DMS79 treated with DMSO at 0.1 percent for 48 hours (cell line): Measurements from ENCODE around the gene MADD.

ENCODE experiments used
- DNase-seq: peaks from one replicate; lab custom pipeline; 2025; lab: John Stamatoyannopoulos, UW

MADD gene

DNA sequence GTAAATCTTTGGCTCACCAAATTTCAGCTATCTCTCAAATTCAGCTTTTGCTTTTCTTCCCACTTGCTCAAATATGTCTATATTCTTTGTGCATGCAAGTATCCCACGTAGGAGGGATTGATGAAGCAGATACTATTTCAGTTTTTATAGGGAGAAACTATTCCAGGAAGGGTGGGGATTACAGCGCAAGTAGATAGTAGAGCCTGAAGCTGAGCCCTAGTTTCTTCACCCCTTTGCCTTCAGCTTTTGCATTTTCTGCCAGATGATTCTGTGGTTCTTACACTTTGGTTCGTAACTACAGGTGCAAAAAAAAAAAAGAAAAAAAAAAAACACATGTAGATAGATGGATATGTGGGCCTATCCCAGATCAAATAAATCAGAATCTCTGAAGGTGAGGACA is 18.2 kb upstream of the MADD start:
- no peak for DNase-seq

DNA sequence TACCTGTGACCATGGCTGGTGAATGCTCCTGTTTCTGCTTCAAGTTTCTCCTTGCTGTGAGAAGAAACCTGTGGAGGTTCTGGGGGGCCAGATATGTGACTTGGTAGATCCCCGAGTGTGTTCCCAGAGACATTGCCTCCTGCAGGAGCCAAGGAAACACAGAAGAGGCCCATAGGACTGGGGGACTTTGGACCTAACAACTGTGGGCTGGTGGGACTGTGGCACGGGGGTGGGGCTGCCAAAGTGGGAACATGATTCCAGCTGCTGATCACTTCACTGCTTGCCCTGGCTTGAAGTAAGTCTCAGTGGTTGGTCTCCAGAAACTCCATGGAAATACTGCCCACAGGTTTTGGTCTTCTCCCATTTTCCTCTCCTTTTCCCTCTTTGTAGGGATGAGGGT is 16.3 kb upstream of the MADD start:
- DNase-seq: no peak

DNA sequence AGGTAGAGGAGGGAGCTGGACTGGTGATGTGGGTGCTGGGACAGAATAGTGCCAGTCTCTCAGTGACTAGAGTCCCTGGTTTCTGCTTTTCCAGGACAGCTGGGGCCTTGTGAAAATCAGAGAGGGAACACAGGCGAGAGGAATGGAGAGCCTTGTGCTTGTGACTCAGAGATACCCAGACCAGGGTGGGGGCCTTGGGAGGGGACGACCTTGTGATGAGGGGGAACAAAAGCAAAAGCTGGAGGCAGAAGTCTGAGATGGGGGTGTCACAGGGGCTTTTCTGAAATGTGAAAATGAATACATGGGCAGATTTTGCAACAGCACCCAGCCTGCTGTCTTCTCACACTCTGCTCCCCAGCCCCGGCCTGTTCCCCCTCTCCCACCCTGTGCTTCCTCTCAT is 15.5 kb upstream of the MADD start:
- no peak for DNase-seq

DNA sequence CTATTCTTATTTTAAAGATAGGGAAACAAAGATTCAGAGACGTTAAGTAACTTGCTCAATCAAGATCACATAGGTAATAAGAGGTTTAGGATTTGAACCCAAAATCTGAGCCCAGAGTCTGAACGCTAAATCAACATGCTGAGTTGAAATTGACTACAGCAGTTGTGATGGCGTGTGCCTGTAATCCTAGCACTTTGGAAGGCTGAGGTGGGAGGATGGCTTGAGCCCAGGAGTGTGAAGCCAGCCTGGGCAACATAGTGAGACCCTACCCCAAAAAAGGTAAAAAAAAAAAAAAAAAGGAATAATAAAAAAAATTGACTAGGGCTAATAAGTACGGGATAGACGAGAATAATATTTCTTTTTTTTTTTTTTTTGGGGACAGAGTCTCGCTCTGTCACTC is 13.6 kb upstream of the MADD start:
- DNase-seq: no peak

DNA sequence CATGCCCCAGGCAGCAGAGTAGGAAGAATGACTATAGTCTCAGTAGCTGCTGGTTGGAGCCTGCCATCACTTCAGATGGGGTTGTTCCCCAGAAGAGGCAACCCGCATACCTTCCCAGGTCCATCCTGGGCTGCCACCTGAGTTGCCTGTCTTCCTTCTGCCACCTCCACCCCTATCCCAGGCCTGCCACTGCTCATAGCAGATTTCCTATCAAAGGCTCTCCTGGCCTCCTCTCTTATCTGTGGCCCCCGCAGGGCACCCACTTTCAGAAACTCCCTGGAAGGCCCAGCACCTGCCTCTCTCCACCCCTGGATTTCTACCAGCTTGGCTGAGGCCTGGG is 12.8 kb upstream of the MADD start:
- DNase-seq: no peak

DNA sequence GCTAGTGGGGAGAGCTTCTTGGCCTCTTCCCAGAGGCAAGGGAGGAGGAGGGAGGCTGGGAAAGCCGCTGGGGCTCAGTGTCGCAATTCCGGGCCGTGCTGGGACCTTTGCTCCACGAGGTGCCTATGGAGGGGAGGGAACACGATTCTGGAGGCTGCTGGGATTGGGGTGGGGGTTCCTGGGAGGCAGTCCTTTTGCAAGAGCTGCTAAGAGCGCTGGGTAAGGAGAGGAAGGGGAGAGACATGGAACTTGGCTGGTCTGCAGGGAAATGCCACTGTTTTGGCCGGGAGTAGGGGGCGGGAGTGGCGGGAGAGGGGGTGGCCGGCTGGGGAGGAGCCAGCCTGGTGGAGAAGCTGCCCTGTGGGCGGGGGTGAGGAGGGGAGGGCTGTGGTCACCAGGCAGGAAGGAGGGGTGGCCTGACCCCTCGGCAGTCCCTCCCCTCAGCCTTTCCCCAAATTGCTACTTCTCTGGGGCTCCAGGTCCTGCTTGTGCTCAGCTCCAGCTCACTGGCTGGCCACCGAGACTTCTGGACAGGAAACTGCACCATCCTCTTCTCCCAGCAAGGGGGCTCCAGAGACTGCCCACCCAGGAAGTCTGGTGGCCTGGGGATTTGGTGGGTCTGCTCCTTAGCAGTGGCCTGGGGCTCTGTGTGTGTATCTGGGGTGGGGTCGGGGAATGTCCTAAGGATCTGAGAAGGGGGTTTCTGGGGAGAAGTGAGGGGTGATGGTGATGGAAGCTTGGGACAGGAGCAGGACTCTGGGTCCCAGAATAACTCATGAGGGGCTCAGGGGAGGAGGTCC is 12.2 kb upstream of the MADD start, which contains the start of gene NR1H3:
Gene NR1H3, plus strand, starts transcription at position 480 of the 800 bp plus-strand sequence. CDS start 1,221 bp downstream, outside the sequence.
- DNase-seq: no peak

DNA sequence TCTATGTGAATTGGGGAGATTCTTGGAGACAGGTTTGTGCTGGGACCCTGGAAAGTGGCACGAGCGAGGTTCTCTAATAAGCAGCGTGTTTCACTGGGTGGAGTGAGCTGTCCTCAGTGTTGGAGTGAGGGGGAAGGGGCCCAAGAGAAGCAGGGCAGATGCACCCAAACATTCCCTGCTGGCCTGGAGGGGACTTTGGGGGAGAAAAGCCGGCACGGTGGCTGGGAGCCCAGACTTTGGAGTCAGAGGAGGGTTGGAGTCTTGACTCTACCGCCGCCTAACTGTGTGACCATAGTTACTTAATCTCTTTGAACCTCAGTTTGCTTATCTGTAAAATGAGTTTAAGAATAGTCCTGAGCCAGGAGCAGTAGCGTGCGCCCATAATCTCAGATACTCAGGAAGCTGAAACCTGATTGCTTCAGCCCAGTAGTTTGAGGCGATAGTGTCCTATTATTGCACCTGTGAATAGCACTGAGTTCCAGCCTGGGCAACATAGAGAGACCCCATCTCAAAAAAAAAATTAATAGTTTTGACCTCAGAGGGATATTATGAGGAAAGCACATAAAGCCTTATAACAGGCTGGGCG is 11.5 kb upstream of the MADD start:
- no peak for DNase-seq

DNA sequence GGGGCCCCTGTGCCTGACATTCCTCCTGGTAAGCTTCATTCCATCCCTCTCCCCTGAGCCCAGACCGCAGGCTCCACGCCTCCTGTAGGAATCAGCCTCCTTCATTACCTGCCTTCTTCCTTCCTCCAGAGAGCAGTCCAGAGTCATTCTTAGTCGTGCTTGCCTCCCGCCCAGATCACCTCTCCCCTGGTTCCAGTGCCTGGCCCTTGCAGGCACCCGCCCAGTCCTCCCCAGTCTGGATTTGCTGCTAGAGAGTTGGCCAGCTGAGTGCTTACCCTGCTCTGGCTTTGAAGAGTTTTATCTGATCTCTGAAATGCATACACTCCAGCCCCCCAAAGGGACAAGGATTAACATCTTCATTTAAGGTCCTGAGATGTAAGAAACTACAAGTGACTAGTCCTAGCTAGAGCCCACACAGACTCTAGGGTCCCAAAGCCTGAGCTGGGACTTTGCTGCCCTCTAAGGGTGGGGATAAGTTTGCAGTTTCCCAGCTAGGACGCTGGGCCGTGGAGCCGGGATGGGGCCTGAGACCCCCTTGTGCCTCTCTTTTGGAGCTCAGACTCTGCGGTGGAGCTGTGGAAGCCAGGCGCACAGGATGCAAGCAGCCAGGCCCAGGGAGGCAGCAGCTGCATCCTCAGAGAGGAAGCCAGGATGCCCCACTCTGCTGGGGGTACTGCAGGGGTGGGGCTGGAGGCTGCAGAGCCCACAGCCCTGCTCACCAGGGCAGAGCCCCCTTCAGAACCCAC is 10.5 kb upstream of the MADD start:
- DNase-seq: no peak

DNA sequence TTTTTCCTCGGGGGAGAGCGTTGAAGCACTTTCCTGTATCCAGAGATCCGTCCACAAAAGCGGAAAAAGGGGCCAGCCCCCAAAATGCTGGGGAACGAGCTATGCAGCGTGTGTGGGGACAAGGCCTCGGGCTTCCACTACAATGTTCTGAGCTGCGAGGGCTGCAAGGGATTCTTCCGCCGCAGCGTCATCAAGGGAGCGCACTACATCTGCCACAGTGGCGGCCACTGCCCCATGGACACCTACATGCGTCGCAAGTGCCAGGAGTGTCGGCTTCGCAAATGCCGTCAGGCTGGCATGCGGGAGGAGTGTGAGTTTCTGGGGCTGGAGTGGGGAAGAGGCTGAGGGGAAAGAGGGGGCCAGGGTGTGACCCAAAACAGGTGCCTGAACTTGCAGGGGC is 9.6 kb upstream of the MADD start:
- no peak for DNase-seq

DNA sequence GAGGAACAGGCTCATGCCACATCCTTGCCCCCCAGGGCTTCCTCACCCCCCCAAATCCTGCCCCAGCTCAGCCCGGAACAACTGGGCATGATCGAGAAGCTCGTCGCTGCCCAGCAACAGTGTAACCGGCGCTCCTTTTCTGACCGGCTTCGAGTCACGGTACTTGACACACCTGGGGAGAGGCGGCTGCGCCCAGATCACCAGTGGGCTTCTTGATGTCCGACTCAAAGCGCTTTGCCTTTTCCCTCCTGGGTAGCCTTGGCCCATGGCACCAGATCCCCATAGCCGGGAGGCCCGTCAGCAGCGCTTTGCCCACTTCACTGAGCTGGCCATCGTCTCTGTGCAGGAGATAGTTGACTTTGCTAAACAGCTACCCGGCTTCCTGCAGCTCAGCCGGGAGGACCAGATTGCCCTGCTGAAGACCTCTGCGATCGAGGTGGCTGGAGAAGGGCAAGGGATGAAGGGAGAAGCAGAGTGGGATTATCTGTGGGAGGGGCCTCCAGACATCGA is 8.6 kb upstream of the MADD start:
- DNase-seq: no peak

DNA sequence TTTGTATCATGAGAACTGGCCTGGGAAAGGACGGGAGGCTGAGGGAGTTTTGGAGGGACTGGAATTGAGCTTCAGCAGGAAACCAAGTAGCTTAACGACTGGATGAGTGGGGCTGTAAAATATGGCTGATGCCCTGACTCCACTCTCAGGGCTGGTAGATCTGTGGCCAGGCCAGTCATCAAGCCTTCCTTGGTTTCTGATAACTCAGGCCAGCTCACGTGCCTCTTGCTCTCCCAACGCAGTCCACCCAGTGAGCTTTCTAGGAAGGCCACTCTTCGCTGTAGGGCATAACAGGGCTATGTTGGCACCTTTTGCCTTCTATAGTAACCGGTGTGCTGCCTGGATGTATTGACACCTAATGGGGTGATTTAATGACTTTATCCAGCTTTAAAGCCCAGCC is 5.8 kb upstream of the MADD start:
- DNase-seq: no peak

DNA sequence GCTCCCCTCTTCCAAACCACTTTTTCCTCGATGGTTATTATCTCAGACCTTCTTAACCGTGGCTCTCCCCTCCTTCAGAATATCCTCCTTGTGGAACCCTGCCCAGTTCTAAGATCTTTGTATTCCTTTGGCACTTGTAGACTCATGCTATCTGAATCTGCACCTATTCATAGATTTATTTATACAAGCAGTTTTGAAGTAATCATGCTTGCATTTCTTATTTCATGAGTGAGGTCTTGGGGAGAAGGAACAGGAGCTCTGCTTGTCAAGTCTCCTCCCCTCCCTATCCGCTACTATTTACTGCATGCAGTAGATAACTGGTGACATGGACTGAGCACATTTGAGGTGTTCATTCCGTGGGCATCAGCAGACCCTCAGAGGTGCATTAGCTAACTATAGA is 5.4 kb upstream of the MADD start:
- DNase-seq: no peak

DNA sequence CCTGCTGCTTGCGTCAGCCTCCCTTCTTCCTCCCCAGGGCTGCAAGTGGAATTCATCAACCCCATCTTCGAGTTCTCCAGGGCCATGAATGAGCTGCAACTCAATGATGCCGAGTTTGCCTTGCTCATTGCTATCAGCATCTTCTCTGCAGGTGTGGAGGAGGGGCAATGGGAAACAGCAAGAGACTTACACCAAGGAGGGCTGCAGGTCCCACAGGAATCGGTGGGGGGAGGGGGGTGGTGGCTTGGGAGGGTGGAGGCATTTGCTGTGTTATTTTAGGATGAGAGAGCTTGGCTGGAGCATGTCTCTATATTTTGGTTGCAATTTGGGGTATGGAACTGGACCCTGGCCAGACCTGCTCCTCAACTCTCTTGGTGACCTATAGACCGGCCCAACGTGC is 2.1 kb upstream of the MADD start:
- DNase-seq: no peak

DNA sequence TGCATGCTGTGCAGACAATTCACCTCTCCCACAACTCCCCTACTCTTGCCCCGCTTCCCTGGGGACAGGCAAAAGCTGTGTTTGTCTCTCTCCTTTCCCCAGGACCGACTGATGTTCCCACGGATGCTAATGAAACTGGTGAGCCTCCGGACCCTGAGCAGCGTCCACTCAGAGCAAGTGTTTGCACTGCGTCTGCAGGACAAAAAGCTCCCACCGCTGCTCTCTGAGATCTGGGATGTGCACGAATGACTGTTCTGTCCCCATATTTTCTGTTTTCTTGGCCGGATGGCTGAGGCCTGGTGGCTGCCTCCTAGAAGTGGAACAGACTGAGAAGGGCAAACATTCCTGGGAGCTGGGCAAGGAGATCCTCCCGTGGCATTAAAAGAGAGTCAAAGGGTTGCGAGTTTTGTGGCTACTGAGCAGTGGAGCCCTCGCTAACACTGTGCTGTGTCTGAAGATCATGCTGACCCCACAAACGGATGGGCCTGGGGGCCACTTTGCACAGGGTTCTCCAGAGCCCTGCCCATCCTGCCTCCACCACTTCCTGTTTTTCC is 1.4 kb upstream of the MADD start:
- DNase-seq: no peak

DNA sequence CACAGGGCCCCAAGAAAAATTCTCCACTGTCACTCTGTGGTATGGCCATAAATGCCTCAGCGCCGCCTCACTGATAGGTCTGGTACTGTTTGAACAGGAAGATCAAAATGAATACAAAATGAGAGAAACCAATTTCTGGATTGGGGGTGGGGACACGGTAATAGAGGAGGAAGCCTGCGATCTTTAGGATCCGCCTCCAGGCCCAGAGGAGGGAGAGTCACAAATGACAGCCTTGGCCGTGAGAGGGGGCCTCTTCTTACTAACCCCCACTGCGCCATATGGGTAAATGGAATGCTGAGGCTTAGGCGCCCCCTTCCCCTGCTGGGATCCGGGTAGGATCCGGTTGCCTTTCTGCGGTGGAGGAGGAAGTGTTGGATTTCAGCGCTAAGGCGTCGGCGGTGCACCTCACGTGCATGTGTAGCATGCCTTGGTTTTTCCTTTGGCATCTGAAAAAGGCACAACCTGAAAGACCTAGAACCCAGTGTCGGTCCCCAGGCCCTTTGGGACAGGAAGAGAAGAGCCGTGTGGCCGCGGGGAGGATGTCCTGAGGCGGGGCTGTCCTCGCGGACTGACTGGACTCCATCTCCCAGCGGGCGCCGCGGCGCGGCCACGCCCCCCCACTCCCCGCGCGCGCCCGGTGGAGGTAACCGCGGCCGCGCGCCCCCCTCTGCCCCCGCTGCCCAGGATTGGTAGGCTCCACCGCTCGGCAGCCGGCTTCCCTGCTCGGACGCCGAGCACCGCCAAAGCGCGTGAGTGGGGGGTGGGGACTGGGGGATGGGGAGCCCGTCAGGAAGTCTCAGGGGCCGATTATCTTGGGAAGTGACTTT is 718 bp upstream of the MADD start:
- DNase-seq: peak; percentile 86

DNA sequence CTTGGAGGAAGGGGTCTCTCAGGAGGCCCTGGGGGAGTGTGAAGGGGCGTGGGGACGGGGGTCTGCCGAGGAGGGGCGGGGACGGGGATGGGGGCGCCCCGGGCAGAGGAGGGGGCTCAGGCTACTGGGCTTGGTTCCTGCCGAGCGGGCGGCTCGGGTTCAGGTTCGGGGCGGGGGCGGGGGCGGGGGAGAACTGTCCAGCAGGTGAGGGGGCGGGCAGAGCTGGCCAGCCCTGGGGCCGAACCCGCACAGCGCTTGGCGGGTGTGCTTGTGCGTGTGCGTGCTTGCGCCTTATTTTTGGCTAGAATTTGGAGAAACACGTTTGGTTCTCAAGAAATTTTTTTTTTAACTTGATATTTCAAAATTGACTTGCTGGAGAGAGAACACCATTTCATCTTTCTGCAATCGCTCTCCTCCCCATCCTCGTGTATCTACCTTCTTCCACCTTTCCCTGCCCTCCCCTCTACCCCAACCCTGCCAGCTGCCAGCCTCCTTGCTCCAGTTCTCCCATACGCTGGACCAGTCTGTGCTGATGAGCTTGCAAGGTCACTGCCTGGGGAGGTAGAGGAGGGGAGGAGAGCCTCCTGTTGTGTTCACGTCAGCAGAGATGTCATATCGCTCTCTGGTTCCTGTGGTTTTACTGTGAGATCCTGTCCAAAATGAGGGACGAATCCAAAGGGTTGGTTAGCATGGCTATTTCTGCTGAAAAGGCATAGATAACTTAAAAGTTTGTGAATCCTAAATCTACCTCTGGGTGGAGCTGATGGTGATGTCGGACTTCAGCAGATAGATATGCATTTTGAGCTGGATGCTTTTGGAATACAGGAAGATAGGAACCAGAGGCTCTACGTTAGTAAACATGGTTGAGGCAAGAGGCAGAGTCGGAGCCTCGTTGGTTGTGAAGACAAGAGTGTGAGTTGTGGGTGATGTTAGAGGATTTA is 668 bp downstream of the MADD start:
- peak; percentile 65 for DNase-seq

DNA sequence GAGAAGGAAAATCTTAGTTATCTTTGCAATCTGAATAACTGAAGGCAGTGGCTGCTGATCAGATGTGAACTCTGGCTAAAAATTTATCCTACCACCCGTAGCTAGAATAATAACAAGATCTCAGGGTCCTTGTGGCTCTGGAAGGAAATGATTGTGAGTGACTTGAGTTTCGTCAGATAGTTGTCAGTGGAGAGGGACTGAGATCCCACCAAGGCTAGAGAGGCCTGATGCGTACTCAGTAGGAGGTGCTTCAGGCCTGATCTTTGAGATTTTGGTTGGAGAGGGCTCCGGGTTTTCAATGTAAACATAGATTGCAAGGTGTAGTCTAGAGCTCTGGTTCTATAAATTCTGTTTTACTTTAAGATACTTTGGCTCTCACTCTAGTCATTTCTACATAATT is 1.4 kb downstream of the MADD start:
- no peak for DNase-seq

DNA sequence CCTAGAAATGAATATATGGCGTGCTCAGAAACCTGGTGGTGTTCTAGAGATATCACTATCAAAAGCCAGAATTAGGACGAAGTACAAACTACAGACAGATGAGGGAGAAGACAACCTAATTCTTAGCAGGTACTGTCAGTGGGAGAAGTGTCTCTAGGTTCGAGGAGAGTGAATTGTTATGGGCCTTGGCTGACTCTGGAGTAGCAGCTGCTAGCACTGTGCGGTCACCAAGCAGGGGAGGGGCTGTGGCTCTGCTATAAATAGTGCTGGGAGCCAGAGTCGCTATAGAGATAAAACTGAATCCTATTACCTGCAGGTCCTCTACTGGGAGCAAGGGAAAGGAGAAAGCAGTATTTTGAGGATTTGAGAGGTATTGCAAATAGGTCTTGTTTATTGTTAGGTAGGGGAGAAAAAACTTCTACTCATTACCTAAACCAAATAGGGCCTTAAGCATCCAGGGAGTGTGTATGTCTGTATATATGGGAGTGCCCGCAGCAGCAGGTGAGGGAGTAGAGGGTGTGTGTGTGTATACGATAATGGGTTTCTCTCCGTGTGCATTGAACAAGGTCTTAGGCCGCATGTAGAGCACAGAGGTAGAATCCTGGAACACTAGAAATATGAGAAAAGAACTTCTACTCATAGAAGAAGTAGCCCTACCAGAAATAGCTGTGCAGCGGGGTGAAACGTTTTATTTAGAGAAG is 2.2 kb downstream of the MADD start:
- DNase-seq: peak; percentile 49

DNA sequence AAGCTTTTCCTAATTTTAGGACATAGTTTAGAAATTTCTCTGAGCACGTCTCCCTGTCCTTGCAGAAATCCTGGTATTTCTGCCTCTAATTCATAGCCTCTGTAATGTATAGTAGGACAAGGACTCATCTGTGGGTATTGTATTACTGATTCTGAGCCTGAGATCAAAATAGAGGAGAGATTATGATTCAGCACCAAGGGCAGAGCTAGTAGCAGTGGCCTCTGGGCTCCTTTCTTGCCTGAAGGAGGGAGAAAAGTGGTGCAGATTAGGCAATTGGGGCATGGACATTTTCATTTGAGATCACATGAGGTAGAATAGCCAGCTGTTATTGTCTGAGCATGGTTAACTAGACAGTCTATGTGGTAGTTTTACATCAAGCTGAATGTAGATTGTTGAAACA is 2.8 kb downstream of the MADD start:
- DNase-seq: no peak
